ENCODE results near the gene SLMAP.

Gene SLMAP

DNA sequence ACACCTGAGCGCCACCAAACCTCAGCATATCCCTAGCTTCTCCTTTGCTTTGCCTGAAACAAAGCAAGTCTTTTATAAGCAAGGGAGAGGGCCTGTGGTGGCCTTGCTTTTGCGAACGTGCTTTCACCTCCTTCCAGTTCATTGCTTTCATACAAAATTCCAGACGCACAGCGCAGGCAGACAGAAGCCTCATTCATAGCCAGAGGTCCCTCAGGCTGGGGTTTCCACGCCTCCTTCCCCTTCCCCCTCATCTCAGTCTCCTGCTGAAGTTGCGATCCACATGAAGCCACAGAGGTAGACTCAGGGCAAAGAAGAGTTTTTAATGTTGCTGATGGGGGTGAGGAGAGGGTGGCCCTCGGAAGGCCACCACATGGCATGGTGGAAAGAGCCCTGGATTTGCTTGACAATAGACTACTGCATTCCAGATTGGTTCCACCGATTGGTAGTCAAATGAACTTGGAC lies 192.7 kb downstream of the SLMAP start:
- Histone ChIP-seq H3K4me3 (ENCODE audit: low read length) (0 out of 2 replicates have a peak overlapping the region, but pooled peaks have one; percentile 14), H3K9ac (ENCODE audit: low read depth, low read length) (peak overlapping the region; percentile 3; the same call in 1 of the 2 replicates), H3K27ac (ENCODE audit: low read length) (no peak overlapping the region), H3K4me1 (ENCODE audit: insufficient read depth, low read length) (peaks cover 24% of the 10 kb centered on the region), H3K9me3 (ENCODE audit: insufficient read depth, low read depth, low read length) (no peaks in the 10 kb centered on the region), H3K27me3 (ENCODE audit: insufficient read depth, low read length) (no peaks in the 10 kb centered on the region), H3K36me3 (ENCODE audit: insufficient read depth, low read depth, low read length) (no peaks in the 10 kb centered on the region)

DNA sequence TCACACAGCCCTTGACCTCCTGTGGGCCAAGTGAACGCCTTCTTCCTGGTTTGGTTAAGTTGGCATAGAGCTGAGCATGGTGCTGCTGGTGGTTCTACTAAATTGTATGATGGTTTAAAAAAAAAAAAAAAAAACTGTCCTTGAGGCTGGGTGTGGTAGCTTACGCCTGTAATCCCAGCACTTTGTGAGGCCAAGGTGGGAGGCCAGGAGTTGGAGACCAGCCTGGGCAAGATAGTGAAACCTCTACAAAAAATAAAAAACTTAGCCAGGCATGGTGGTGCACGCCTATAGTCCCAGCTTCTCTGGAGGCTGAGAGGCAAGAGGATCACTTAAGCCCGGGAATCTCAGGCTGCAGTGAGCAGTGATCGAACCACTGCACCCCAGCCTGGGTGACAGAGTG lies 193.2 kb downstream of the SLMAP start:
- H3K27me3 ChIP-seq (ENCODE audit: insufficient read depth, low read length) = no peaks in the 10 kb centered on the region
- 0 out of 2 replicates have a peak overlapping the region, but pooled peaks have one; percentile 14 for H3K4me3 ChIP-seq (ENCODE audit: low read length)
- no peak overlapping the region for H3K27ac ChIP-seq (ENCODE audit: low read length)
- H3K9ac ChIP-seq (ENCODE audit: low read depth, low read length) = no peak overlapping the region
- H3K9me3 ChIP-seq (ENCODE audit: insufficient read depth, low read depth, low read length) = no peaks in the 10 kb centered on the region
- peaks cover 24% of the 10 kb centered on the region for H3K4me1 ChIP-seq (ENCODE audit: insufficient read depth, low read length)
- H3K36me3 ChIP-seq (ENCODE audit: insufficient read depth, low read depth, low read length) = no peaks in the 10 kb centered on the region

DNA sequence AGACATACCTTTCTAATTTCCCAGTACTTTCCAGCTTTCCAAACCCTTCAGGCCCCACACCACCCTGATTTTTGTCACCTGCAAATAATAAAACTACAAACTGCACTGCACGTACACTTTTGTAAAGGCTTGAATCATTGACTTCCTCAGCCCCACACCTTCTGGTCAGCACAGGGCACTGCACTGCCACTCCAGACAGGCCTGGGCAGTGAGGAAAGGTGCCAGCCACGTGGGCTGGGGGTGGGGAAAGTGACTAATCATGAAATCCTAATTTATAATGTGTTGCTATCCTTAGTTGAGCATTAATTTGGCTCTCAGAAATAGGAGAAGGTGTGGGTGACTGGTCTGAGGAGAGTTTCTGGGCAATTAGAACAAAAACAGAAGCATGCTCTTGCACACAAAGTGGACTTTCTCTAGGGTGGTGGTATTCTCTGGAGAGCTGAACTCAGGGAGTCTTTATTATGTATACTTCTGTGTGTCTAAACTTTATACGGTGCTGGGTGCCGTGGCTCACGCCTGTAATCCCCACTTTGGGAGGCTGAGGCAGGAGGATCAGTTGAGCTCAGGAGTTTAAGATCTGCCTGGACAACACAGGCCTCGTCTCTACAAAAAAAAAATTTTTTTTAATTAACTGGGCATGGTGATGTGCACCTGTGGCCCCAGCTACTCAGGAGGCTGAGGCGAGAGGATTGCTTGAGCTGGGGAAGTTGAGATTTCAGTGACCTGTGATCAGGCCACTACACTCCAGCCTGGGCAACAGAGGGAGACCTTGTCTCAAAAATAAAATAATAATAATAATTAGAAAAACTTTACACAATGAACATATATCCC lies 193.9 kb downstream of the SLMAP start:
- H3K9ac ChIP-seq (ENCODE audit: low read depth, low read length) = no peak overlapping the region
- H3K36me3 ChIP-seq (ENCODE audit: insufficient read depth, low read depth, low read length) = no peaks in the 10 kb centered on the region
- H3K27ac ChIP-seq (ENCODE audit: low read length) = no peak overlapping the region
- peaks cover 24% of the 10 kb centered on the region for H3K4me1 ChIP-seq (ENCODE audit: insufficient read depth, low read length)
- no peaks in the 10 kb centered on the region for H3K27me3 ChIP-seq (ENCODE audit: insufficient read depth, low read length)
- H3K4me3 ChIP-seq (ENCODE audit: low read length) = no peak overlapping the region
- H3K9me3 ChIP-seq (ENCODE audit: insufficient read depth, low read depth, low read length) = no peaks in the 10 kb centered on the region

DNA sequence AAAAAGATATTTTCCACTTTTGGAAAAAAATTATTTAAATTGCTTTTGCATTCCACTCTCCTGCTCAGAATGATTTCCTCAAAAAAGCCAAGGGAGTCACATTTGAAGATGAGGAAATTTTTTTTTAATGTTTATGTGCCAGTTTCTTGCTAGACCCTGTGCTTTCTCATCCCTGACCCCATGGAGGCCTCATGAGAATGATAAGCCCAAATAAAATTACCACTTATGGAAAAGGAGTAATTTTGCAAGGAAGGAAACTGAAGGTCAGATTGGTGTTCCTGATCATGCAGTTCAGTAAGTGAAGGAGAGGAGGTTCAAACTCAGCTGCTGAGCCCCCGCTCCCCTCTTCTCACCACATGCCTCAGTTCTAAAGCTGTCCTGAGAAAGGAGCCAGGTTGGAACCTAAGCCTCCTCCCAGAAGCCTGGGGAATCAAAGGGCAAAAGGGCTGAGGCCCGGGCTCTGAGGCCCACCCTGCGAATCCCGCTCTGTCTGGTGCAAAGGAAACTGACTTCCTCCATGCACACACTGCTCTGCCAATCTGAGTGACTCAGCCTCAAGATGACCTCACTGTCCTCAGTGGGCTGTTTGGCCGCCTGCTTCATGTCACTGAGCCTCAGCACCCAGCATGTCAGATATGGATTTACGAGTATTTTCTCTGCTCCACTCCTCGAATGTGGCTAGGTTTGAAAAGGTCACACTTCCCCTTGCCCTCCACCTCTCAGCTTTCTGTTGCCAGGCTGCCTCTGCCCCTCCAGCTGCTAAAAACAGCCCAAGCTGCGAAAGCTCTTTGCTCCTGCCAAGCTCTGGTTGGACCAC lies 195.2 kb downstream of the SLMAP start:
- Histone ChIP-seq H3K27ac (ENCODE audit: low read length) (no peak overlapping the region), H3K4me1 (ENCODE audit: insufficient read depth, low read length) (peaks cover 24% of the 10 kb centered on the region), H3K9me3 (ENCODE audit: insufficient read depth, low read depth, low read length) (no peaks in the 10 kb centered on the region), H3K27me3 (ENCODE audit: insufficient read depth, low read length) (no peaks in the 10 kb centered on the region), H3K9ac (ENCODE audit: low read depth, low read length) (peak overlapping the region; percentile 70; the same call in 1 of the 2 replicates), H3K36me3 (ENCODE audit: insufficient read depth, low read depth, low read length) (no peaks in the 10 kb centered on the region), H3K4me3 (ENCODE audit: low read length) (no peak overlapping the region)

DNA sequence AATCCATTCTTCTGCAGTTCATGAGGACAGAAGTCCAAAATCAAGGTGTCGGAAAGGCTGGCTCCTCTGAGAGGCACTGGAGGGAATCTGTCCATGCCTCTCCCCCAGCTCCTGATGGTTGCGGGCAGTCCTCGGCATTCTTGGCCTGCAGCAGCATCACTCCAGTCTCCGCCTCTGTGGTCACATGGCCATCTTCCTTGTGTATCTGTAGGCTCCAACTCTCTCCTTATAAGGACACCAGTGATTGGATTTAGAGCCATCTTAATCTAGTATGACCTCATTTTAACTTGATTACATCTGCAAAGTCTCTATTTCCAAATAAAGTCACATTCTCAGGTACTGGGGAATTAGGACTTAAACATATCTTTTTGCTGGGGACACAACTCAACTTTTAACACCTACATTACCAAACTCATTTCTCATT lies 196.1 kb downstream of the SLMAP start:
- Histone ChIP-seq H3K4me1 (ENCODE audit: insufficient read depth, low read length) (peaks cover 24% of the 10 kb centered on the region), H3K27ac (ENCODE audit: low read length) (peak overlapping the region; percentile 4), H3K36me3 (ENCODE audit: insufficient read depth, low read depth, low read length) (no peaks in the 10 kb centered on the region), H3K27me3 (ENCODE audit: insufficient read depth, low read length) (no peaks in the 10 kb centered on the region), H3K9ac (ENCODE audit: low read depth, low read length) (peak overlapping the region; percentile 70; the same call in 1 of the 2 replicates), H3K9me3 (ENCODE audit: insufficient read depth, low read depth, low read length) (no peaks in the 10 kb centered on the region), H3K4me3 (ENCODE audit: low read length) (no peak overlapping the region)

DNA sequence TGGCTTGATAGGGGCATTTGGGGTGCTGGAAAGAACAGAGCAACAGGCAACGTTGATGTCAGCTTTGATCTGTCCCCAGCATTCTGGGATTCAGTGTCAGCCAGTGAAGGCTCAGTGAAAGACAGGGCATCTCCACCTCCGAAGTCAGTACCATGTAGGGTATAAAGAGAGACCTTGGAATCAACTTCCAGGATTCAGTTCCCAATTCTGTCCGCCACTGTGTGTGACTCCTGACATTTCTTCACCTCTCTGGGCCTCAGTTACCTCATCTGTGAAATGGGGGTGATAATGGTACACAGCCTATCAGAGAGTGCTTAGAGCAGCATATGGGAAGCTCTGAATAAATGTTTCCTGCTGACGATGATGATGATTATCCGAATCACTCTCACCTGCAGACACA lies 196.5 kb downstream of the SLMAP start:
- Histone ChIP-seq H3K9ac (ENCODE audit: low read depth, low read length) (peak overlapping the region; percentile 37; the same call in 1 of the 2 replicates), H3K27me3 (ENCODE audit: insufficient read depth, low read length) (no peaks in the 10 kb centered on the region), H3K9me3 (ENCODE audit: insufficient read depth, low read depth, low read length) (no peaks in the 10 kb centered on the region), H3K4me3 (ENCODE audit: low read length) (no peak overlapping the region), H3K4me1 (ENCODE audit: insufficient read depth, low read length) (peaks cover 24% of the 10 kb centered on the region), H3K36me3 (ENCODE audit: insufficient read depth, low read depth, low read length) (no peaks in the 10 kb centered on the region), H3K27ac (ENCODE audit: low read length) (peak overlapping the region; percentile 4)

DNA sequence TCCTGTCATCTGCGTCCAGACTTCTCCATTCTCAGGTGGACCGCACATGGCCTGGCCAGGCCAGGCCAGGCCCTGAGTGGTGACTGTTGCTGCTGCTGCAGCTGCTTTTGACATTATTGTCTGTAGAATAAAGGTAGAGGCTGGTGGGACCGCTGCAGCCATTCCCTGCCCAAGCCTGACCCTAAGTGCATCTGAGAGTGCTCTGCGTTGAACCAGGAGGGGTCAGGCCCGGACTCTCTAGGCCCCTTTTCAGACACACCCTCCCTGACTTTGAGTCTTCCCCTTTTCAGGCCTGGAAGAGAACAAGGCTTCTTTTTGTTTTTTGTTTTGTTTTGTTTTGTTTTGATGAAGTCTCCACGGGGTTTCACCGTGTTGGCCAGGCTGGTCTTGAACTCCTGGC lies 197.5 kb downstream of the SLMAP start:
- no peak overlapping the region for H3K9ac ChIP-seq (ENCODE audit: low read depth, low read length)
- no peaks in the 10 kb centered on the region for H3K27me3 ChIP-seq (ENCODE audit: insufficient read depth, low read length)
- H3K4me3 ChIP-seq (ENCODE audit: low read length) = no peak overlapping the region
- peaks cover 17% of the 10 kb centered on the region for H3K4me1 ChIP-seq (ENCODE audit: insufficient read depth, low read length)
- H3K27ac ChIP-seq (ENCODE audit: low read length) = no peak overlapping the region
- H3K9me3 ChIP-seq (ENCODE audit: insufficient read depth, low read depth, low read length) = no peaks in the 10 kb centered on the region
- H3K36me3 ChIP-seq (ENCODE audit: insufficient read depth, low read depth, low read length) = no peaks in the 10 kb centered on the region

DNA sequence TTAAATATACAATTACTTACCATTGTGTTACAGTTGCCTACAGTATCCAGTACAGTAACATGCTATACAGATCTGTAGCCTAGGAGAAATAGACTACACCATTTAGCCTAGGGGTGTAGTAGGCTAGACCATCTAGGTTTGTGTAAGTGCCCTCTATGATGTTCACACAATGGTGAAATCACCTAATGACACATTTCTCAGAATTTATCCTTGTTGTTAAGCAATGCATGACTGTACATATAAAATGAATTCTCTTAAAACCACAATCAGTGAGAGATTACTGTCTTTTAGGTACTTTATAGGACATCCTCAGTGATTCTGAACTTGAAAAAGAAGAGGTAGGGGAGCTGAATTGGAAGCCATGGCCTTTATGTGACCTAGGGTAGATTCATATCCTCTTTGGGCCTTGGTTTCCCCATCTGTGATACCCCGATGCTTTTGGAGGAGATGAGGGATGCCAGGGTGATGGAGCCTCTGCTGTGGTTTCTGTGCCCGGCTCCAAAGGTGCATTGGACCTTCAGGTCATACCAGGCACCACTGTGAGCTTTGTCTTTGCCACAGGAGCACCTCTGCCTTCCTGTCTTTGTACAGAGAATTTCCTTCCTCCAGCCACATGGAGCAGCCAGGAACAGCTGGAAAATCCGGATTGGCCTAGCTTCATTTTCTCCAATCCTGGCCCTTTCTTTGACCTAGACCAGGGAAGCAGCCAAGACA lies 200.2 kb downstream of the SLMAP start:
- no peak overlapping the region for H3K27ac ChIP-seq (ENCODE audit: low read length)
- no peak overlapping the region for H3K4me3 ChIP-seq (ENCODE audit: low read length)
- H3K9me3 ChIP-seq (ENCODE audit: insufficient read depth, low read depth, low read length) = no peaks in the 10 kb centered on the region
- H3K9ac ChIP-seq (ENCODE audit: low read depth, low read length) = no peak overlapping the region
- no peaks in the 10 kb centered on the region for H3K27me3 ChIP-seq (ENCODE audit: insufficient read depth, low read length)
- no peaks in the 10 kb centered on the region for H3K36me3 ChIP-seq (ENCODE audit: insufficient read depth, low read depth, low read length)
- peaks cover 11% of the 10 kb centered on the region; the same call in 1 of the 2 replicates for H3K4me1 ChIP-seq (ENCODE audit: insufficient read depth, low read length)

DNA sequence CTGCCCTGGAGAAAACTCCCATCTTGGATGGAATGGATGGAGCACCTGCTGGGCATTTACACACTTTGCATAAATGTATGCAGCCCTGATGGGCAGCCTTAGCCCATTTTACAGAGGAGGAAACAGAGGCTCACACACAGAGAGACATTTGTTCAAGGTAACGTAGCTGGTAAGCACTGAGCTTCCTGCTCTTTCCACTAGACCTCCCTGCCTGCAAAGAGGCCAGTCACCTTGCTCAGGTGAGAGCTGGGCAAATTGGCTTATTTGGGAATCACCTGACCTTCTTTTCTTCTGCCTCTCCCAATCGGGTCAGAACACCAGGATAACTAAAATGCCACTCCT lies 200.7 kb downstream of the SLMAP start:
- no peaks in the 10 kb centered on the region for H3K9me3 ChIP-seq (ENCODE audit: insufficient read depth, low read depth, low read length)
- no peak overlapping the region for H3K4me3 ChIP-seq (ENCODE audit: low read length)
- H3K4me1 ChIP-seq (ENCODE audit: insufficient read depth, low read length) = peaks cover 6% of the 10 kb centered on the region; the same call in 1 of the 2 replicates
- no peak overlapping the region for H3K9ac ChIP-seq (ENCODE audit: low read depth, low read length)
- no peaks in the 10 kb centered on the region for H3K36me3 ChIP-seq (ENCODE audit: insufficient read depth, low read depth, low read length)
- no peak overlapping the region for H3K27ac ChIP-seq (ENCODE audit: low read length)
- no peaks in the 10 kb centered on the region for H3K27me3 ChIP-seq (ENCODE audit: insufficient read depth, low read length)

DNA sequence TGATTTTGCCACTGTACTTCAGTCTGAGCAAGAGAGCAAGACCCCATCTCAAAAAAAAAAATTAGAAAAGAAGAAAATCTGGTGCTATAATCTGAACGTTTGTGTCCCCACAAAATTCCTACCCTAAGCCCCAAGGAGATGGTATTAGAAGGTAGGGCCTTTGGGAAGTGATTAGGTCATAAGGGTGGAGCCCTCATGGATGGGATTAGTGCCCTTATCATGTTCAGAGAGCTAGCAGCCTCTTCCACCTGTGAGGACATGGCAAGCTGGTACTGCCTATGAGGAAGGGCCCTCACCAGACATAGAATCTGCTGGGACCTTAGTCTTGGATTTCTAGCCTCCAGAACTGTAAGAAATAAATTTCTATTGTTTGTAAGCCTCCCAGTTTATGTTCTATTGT lies 201.7 kb downstream of the SLMAP start:
- Histone ChIP-seq H3K27me3 (ENCODE audit: insufficient read depth, low read length) (no peaks in the 10 kb centered on the region), H3K27ac (ENCODE audit: low read length) (no peak overlapping the region), H3K4me3 (ENCODE audit: low read length) (no peak overlapping the region), H3K9me3 (ENCODE audit: insufficient read depth, low read depth, low read length) (no peaks in the 10 kb centered on the region), H3K9ac (ENCODE audit: low read depth, low read length) (no peak overlapping the region), H3K4me1 (ENCODE audit: insufficient read depth, low read length) (0 out of 2 replicates have a peak, but pooled peaks cover 3% of the 10 kb centered on the region), H3K36me3 (ENCODE audit: insufficient read depth, low read depth, low read length) (no peaks in the 10 kb centered on the region)

DNA sequence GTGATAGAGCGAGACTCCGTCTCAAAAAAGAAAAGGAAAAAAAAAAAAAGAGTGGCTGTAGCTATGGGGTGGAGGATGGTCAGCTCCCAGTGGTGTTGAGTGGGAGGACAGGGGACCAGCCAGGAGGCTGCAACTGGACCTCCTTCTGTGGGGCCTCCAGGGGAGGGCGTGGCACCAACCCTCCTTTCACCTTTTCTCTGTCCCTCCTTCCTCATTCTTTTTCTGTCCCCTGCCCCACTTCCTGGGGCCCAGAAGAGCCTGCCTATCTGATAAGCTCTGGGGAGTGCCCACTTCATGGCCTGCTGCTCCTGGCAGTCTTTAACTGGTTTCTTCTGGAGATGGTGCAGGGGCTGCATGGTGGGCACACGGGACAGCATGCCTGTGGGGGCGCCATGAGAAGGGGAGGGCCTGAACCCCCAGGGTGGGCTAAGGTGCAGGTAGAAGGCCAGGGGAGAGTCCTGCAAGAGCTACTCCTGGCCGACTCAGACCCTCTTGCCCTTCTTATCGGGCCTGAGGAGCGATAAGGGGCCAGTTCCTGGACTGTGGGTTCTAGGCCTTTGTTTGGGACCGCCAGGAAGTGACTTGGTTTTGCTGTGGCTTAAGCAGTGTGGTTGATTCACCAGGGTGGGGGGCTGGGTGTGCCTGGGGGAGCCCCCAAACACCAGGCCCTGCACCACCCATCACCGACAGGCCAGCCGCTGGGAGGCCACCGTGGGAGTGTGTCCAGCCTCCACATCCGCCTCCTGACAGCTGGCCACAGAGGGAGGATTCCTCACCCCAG lies 202.7 kb downstream of the SLMAP start:
- Histone ChIP-seq H3K36me3 (ENCODE audit: insufficient read depth, low read depth, low read length) (no peaks in the 10 kb centered on the region), H3K9me3 (ENCODE audit: insufficient read depth, low read depth, low read length) (no peaks in the 10 kb centered on the region), H3K4me1 (ENCODE audit: insufficient read depth, low read length) (0 out of 2 replicates have a peak, but pooled peaks cover 3% of the 10 kb centered on the region), H3K9ac (ENCODE audit: low read depth, low read length) (no peak overlapping the region), H3K4me3 (ENCODE audit: low read length) (no peak overlapping the region), H3K27ac (ENCODE audit: low read length) (no peak overlapping the region), H3K27me3 (ENCODE audit: insufficient read depth, low read length) (no peaks in the 10 kb centered on the region)

All from iPS-20b (cell line).